ENCODE results near the gene CPNE2. TPM values are rescaled to one million over a fixed set of nuclear protein-coding genes. Genes with fewer than 3 reads are reported as not detected.
"Not testable (repeated sequence)": the region's sequence is repeated elsewhere in the genome, so short reads cannot be mapped to it uniquely, and the experiment has no call there.

The CPNE2 gene
- polyA plus RNA-seq, 4 donors = 3.1 to 22.9 (median 11.5) TPM

GRCh38 chr16:57186872-57187854 lies 94.8 kb downstream of the CPNE2 start:
- Histone ChIP-seq H3K36me3 (ENCODE audit: control insufficient read depth in 3 of 3, insufficient read depth in 2 of 3, low read depth in 1 of 3, low read length in 3 of 3) (peaks cover 0 to 8% (median 0%) of the 10 kb centered on the region in 3 donors), H3K27ac (ENCODE audit: low read depth in 1 of 3, low read length in 2 of 3) (peak overlapping the region; percentile 65 to 96 (median 95)), H3K9me3 (ENCODE audit: control insufficient read depth in 2 of 2, insufficient read depth in 1 of 2, low read depth in 1 of 2, low read length in 1 of 2) (no peaks in the 10 kb centered on the region), H3K4me3 (ENCODE audit: low read depth in 1 of 3, low read length in 3 of 3) (peak overlapping the region; percentile 72 to 100 (median 91)), H3K27me3 (ENCODE audit: control insufficient read depth in 3 of 3, insufficient read depth in 3 of 3, low read length in 3 of 3) (no peaks in the 10 kb centered on the region), H3K4me1 (ENCODE audit: control insufficient read depth in 3 of 3, insufficient read depth in 2 of 3, low read depth in 1 of 3, low read length in 2 of 3) (peaks cover 0 to 9% (median 0%) of the 10 kb centered on the region in 3 donors)
- 0 to 2% (median 1%) methylated on average over 28 of the region's 28 CpGs for WGBS, 3 donors
- FAIRE-seq (no peak), DNase-seq (peak; percentile 81 to 85)

DNA sequence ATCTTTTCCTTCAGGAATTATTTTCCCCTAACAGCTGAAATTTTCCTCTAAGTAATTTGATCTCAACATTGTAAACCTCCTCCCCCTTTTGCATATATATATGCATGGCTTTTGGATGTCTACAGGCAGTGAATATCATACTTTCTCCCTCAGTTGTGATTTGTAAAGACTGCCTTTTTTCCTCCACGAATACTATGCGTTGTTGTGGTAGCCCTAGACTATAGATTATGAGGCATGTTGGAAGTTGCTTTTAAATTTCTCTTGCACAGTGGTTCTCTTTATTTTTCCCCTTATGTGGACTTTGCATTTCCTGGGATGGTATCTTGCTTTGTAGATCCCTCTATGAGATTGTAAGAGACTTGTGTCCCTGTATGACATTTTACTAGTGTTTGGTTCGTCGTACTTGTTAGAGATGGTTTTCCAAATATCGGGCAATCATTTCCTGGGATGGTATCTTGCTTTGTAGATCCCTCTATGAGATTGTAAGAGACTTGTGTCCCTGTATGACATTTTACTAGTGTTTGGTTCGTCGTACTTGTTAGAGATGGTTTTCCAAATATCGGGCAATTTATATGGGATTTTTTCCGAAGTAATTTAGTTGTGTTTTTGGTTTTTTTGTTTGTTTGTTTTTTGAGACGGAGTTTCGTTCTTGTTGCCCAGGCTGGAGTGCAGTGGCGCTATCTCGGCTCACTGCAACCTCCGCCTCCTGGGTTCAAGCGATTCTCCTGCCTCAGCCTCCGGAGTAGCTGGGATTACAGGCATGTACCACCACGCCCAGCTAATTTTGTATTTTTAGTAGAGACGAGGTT lies 95.7 kb downstream of the CPNE2 start:
- not testable (repeated sequence) for H3K4me1 ChIP-seq (ENCODE audit: control insufficient read depth in 3 of 3, insufficient read depth in 2 of 3, low read depth in 1 of 3, low read length in 2 of 3); H3K27me3 ChIP-seq (ENCODE audit: control insufficient read depth in 3 of 3, insufficient read depth in 3 of 3, low read length in 3 of 3); H3K9me3 ChIP-seq (ENCODE audit: control insufficient read depth in 2 of 2, insufficient read depth in 1 of 2, low read depth in 1 of 2, low read length in 1 of 2); FAIRE-seq
- DNase-seq = peak in 1 of 2 donors; percentile 29
- Histone ChIP-seq H3K27ac (ENCODE audit: low read depth in 1 of 3, low read length in 2 of 3) (peak overlapping the region; percentile 65 to 96 (median 95)), H3K36me3 (ENCODE audit: control insufficient read depth in 3 of 3, insufficient read depth in 2 of 3, low read depth in 1 of 3, low read length in 3 of 3) (peaks cover 0 to 12% (median 0%) of the 10 kb centered on the region in 3 donors), H3K4me3 (ENCODE audit: low read depth in 1 of 3, low read length in 3 of 3) (peak overlapping the region in 2 of 3 donors; percentile 72 to 91)
- 21 to 66% (median 43%) methylated on average over 18 of the region's 18 CpGs for WGBS, 3 donors

GRCh38 chr16:57188711-57189002 lies 96.3 kb downstream of the CPNE2 start:
- H3K27me3 ChIP-seq (ENCODE audit: control insufficient read depth in 3 of 3, insufficient read depth in 3 of 3, low read length in 3 of 3) = no peaks in the 10 kb centered on the region
- peaks cover 0 to 9% (median 0%) of the 10 kb centered on the region in 3 donors for H3K4me1 ChIP-seq (ENCODE audit: control insufficient read depth in 3 of 3, insufficient read depth in 2 of 3, low read depth in 1 of 3, low read length in 2 of 3)
- no peak for FAIRE-seq
- 49 to 89% (median 68%) methylated on average over 9 of the region's 9 CpGs for WGBS, 3 donors
- H3K4me3 ChIP-seq (ENCODE audit: low read depth in 1 of 3, low read length in 3 of 3) = no peak overlapping the region
- H3K36me3 ChIP-seq (ENCODE audit: control insufficient read depth in 3 of 3, insufficient read depth in 2 of 3, low read depth in 1 of 3, low read length in 3 of 3) = peaks cover 0 to 15% (median 0%) of the 10 kb centered on the region in 3 donors
- H3K27ac ChIP-seq (ENCODE audit: low read depth in 1 of 3, low read length in 2 of 3) = no peak overlapping the region
- DNase-seq = no peak
- no peaks in the 10 kb centered on the region for H3K9me3 ChIP-seq (ENCODE audit: control insufficient read depth in 2 of 2, insufficient read depth in 1 of 2, low read depth in 1 of 2, low read length in 1 of 2)

DNA sequence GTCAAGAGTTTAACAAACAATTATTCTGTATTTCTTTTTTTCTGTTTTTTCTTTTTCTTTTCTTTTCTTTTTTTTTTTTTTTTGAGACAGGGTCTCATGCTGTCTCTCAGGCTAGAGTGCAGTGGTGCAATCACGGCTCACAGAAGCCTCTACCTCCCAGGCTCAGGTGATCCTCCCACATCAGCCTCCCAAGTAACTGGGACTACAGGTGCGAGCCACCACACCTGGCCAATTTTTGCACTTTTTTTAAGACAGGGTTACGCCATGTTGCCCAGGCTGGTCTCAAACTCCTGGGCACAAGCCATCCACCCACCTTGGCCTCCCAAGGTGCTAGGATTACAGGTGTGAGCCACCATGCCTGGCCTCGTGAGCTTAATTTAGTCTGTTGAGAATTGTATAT lies 97.1 kb downstream of the CPNE2 start:
- WGBS, 3 donors = 98 to 100% (median 100%) methylated on average over 4 of the region's 4 CpGs
- not testable (repeated sequence) for FAIRE-seq; H3K9me3 ChIP-seq (ENCODE audit: control insufficient read depth in 2 of 2, insufficient read depth in 1 of 2, low read depth in 1 of 2, low read length in 1 of 2)

GRCh38 chr16:57190136-57190535 lies 97.8 kb downstream of the CPNE2 start:
- no peak overlapping the region for H3K4me3 ChIP-seq (ENCODE audit: low read depth in 1 of 3, low read length in 3 of 3)
- no peaks in the 10 kb centered on the region for H3K9me3 ChIP-seq (ENCODE audit: control insufficient read depth in 2 of 2, insufficient read depth in 1 of 2, low read depth in 1 of 2, low read length in 1 of 2)
- H3K27me3 ChIP-seq (ENCODE audit: control insufficient read depth in 3 of 3, insufficient read depth in 3 of 3, low read length in 3 of 3) = no peaks in the 10 kb centered on the region
- H3K36me3 ChIP-seq (ENCODE audit: control insufficient read depth in 3 of 3, insufficient read depth in 2 of 3, low read depth in 1 of 3, low read length in 3 of 3) = peaks cover 0 to 18% (median 0%) of the 10 kb centered on the region in 3 donors
- no peak overlapping the region for H3K27ac ChIP-seq (ENCODE audit: low read depth in 1 of 3, low read length in 2 of 3)
- H3K4me1 ChIP-seq (ENCODE audit: control insufficient read depth in 3 of 3, insufficient read depth in 2 of 3, low read depth in 1 of 3, low read length in 2 of 3) = peaks cover 0 to 11% (median 0%) of the 10 kb centered on the region in 3 donors
- FAIRE-seq = no peak
- WGBS, 3 donors = 95 to 100% (median 96%) methylated on average over 2 of the region's 2 CpGs
- DNase-seq = no peak

More for the DNA sequence above, 97.1 kb downstream of the CPNE2 start:
- not testable (repeated sequence) for H3K27ac ChIP-seq (ENCODE audit: low read depth in 1 of 3, low read length in 2 of 3); H3K4me1 ChIP-seq (ENCODE audit: control insufficient read depth in 3 of 3, insufficient read depth in 2 of 3, low read depth in 1 of 3, low read length in 2 of 3); H3K4me3 ChIP-seq (ENCODE audit: low read depth in 1 of 3, low read length in 3 of 3); H3K27me3 ChIP-seq (ENCODE audit: control insufficient read depth in 3 of 3, insufficient read depth in 3 of 3, low read length in 3 of 3); DNase-seq
- peaks cover 0 to 17% (median 0%) of the 10 kb centered on the region in 3 donors for H3K36me3 ChIP-seq (ENCODE audit: control insufficient read depth in 3 of 3, insufficient read depth in 2 of 3, low read depth in 1 of 3, low read length in 3 of 3)

DNA sequence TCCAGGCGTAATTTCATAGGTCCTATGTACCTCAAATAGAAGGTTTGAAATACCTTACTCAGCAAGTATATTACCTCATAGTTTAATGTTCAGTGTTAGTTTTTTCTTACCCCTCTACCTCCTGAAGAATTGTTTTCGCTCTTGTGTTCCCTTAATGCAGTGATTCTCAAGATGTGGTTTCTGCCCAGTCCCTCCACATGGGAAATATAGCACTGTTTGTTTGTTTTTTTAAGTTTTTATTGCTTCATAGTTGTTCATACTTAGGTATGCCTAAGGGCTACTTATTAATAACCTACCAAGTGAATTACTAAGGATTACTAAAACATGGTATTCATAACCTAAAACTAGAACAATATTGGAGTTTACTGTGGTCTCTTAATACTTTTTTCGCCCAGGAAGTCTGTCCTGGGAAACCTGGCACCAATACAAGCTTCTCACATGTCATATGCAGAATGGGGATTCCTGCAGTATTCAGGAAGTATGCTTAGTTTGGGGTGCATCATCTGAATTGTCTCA lies 98.7 kb downstream of the CPNE2 start:
- Histone ChIP-seq H3K4me3 (ENCODE audit: low read depth in 1 of 3, low read length in 3 of 3) (no peak overlapping the region), H3K27ac (ENCODE audit: low read depth in 1 of 3, low read length in 2 of 3) (no peak overlapping the region)

GRCh38 chr16:57192146-57192545 lies 99.8 kb downstream of the CPNE2 start:
- no peak for FAIRE-seq
- no peak overlapping the region for H3K4me3 ChIP-seq (ENCODE audit: low read depth in 1 of 3, low read length in 3 of 3)
- H3K27me3 ChIP-seq (ENCODE audit: control insufficient read depth in 3 of 3, insufficient read depth in 3 of 3, low read length in 3 of 3) = no peaks in the 10 kb centered on the region
- 88 to 97% (median 96%) methylated on average over 3 of the region's 3 CpGs for WGBS, 3 donors
- H3K9me3 ChIP-seq (ENCODE audit: control insufficient read depth in 2 of 2, insufficient read depth in 1 of 2, low read depth in 1 of 2, low read length in 1 of 2) = no peaks in the 10 kb centered on the region
- H3K27ac ChIP-seq (ENCODE audit: low read depth in 1 of 3, low read length in 2 of 3) = no peak overlapping the region
- peaks cover 0 to 11% (median 0%) of the 10 kb centered on the region in 3 donors for H3K4me1 ChIP-seq (ENCODE audit: control insufficient read depth in 3 of 3, insufficient read depth in 2 of 3, low read depth in 1 of 3, low read length in 2 of 3)
- no peak for DNase-seq
- H3K36me3 ChIP-seq (ENCODE audit: control insufficient read depth in 3 of 3, insufficient read depth in 2 of 3, low read depth in 1 of 3, low read length in 3 of 3) = peaks cover 0 to 24% (median 0%) of the 10 kb centered on the region in 3 donors

More for the DNA sequence above, 98.7 kb downstream of the CPNE2 start:
- FAIRE-seq = no peak
- peaks cover 0 to 11% (median 0%) of the 10 kb centered on the region in 3 donors for H3K4me1 ChIP-seq (ENCODE audit: control insufficient read depth in 3 of 3, insufficient read depth in 2 of 3, low read depth in 1 of 3, low read length in 2 of 3)
- DNase-seq = peak in 1 of 2 donors; percentile 9
- no peaks in the 10 kb centered on the region for H3K27me3 ChIP-seq (ENCODE audit: control insufficient read depth in 3 of 3, insufficient read depth in 3 of 3, low read length in 3 of 3)
- H3K36me3 ChIP-seq (ENCODE audit: control insufficient read depth in 3 of 3, insufficient read depth in 2 of 3, low read depth in 1 of 3, low read length in 3 of 3) = peaks cover 0 to 24% (median 0%) of the 10 kb centered on the region in 3 donors
- 68 to 82% (median 81%) methylated on average over 3 of the region's 3 CpGs for WGBS, 3 donors
- H3K9me3 ChIP-seq (ENCODE audit: control insufficient read depth in 2 of 2, insufficient read depth in 1 of 2, low read depth in 1 of 2, low read length in 1 of 2) = no peaks in the 10 kb centered on the region
